GM13976 (cell line): ENCODE measurements around the gene CBFA2T2.

ENCODE experiments used
- DNase-seq: peaks from one replicate; pipeline ENCODE4 v3.0.0; 2012; ENCODE audit warnings: low spot score
- in situ Hi-C: fragments of 300-500 bp; cut with MboI; formaldehyde crosslinking; loops from one replicate; pipeline ENCODE4 v1.12.0; 2022; ENCODE audit warnings: low sequenced_read_pairs, mixed read lengths, inconsistent platforms; ENCODE audit not compliant: unreplicated experiment
- TF ChIP-seq, protein P1 (sequence below): IDR thresholded peaks from 2 replicates; pipeline ENCODE4 v1.5.1; 2012; ENCODE audit warnings: borderline replicate concordance, mild to moderate bottlenecking; ENCODE audit not compliant: insufficient read depth; ENCODE audit errors: extremely low read depth, missing control alignments, control extremely low read depth

The CBFA2T2 gene

GRCh38 chr20:33515569-33516216 lies 25.8 kb downstream of the CBFA2T2 start:
- in situ Hi-C loops = no loop called here
- no peak for DNase-seq
- TF ChIP-seq, protein P1, sequence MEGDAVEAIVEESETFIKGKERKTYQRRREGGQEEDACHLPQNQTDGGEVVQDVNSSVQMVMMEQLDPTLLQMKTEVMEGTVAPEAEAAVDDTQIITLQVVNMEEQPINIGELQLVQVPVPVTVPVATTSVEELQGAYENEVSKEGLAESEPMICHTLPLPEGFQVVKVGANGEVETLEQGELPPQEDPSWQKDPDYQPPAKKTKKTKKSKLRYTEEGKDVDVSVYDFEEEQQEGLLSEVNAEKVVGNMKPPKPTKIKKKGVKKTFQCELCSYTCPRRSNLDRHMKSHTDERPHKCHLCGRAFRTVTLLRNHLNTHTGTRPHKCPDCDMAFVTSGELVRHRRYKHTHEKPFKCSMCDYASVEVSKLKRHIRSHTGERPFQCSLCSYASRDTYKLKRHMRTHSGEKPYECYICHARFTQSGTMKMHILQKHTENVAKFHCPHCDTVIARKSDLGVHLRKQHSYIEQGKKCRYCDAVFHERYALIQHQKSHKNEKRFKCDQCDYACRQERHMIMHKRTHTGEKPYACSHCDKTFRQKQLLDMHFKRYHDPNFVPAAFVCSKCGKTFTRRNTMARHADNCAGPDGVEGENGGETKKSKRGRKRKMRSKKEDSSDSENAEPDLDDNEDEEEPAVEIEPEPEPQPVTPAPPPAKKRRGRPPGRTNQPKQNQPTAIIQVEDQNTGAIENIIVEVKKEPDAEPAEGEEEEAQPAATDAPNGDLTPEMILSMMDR = no peak

GRCh38 chr20:33516882-33517281 lies 27.0 kb downstream of the CBFA2T2 start:
- DNase-seq = no peak
- in situ Hi-C loops = no loop called here
- TF ChIP-seq, protein P1 = no peak

DNA sequence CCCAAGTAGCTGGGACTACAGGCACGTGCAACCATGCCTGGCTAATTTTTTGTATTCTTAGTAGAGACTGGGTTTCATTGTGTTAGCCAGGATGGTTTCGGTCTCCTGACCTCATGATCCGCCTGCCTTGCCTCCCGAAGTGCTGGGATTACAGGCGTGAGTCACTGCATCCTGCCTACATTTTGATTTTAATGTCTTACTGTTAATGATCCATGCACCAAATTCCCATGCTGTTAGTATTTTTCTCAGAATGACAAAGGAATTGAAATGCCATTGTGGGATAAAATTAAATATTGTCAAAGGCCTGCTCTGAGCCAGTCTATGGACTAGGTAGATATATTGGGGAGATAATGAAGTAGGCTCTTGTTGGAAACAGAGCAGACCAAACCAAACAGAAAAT lies 28.2 kb downstream of the CBFA2T2 start:
- in situ Hi-C loops = no loop called here
- no peak for DNase-seq
- TF ChIP-seq, protein P1 = no peak

DNA sequence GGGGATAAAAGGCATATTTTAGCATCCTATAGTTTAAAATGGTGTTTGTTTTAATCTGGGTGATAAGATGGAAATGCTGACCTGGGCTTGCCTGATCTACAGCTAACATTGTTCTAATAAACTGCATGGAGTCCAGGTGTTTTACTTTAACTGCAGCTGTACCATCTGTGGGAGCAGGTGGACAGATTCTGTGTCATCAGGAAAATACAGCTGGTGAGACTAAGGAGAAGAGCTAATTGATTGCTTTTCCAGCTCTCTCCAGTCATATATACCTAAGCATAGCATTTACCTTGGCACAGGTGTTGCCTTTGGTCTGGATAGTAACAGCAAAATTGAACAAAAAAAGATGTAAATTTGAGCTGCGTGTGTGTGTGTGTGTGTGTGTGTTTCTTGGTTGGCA lies 31.6 kb downstream of the CBFA2T2 start:
- TF ChIP-seq, protein P1 = no peak
- no peak for DNase-seq
- in situ Hi-C loops = no loop called here

GRCh38 chr20:33522256-33522820 lies 32.4 kb downstream of the CBFA2T2 start:
- in situ Hi-C loops = no loop called here
- TF ChIP-seq, protein P1 = no peak
- DNase-seq = no peak

DNA sequence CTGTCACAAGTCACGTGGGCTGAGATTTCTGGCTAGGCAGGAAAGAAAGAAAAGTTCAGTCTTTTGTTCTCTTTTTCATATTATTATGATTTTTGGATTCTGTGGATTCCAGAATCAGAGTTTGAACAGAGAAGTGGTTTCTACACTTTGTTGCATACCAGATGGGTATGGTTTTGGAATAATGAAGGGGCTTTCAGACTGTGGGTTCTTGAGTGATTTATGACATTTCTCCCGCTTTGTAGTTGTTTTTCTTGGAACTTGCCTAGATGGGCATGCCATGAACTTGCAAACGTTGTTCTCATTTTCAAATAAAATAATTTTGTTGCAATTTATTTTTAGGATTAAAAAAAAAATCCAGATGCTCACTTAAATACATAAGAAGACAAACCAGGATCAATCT lies 34.4 kb downstream of the CBFA2T2 start:
- in situ Hi-C loops = no loop called here
- TF ChIP-seq, protein P1 = no peak
- DNase-seq = no peak

DNA sequence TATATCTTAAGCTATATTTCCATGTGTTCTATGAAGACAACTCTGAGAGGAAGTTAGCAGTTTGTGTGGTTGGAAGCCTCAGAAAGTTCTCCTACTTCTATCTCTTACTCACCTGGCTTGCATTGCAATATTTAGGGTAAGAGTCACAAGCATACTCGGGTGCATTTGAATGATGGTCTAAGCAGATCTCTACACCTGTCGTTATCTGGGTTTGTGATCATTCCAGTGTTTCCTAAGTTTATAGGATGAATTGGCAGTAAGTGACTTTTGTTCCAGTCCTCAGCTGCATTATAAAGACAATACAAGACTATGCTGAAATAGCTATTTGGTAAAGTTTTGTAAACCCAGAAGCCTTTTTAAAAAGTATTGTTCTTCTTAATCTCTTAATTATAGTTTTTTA lies 36.9 kb downstream of the CBFA2T2 start:
- TF ChIP-seq, protein P1 = no peak
- in situ Hi-C loops = no loop called here
- no peak for DNase-seq
